HEK293T (cell line): ENCODE data around the gene AAK1.
"Not testable (repeated sequence)": the region's sequence is repeated elsewhere in the genome, so short reads cannot be mapped to it uniquely, and the experiment has no call there.

Experiments
- CTCF ChIA-PET: fragments of 350-600 bp; formaldehyde crosslinking; extraction: SDS; loops from one replicate; lab custom pipeline; 2021; ENCODE audit warnings: antibody characterized with exemption, inconsistent platforms; lab: Yijun Ruan, JAX
- POLR2A ChIA-PET: fragments of 350-600 bp; formaldehyde crosslinking; extraction: SDS; loops from one replicate; lab custom pipeline; 2020; ENCODE audit warnings: antibody characterized with exemption, inconsistent platforms; lab: Yijun Ruan, JAX
- DNase-seq: peaks from one replicate; pipeline ENCODE4 v3.0.0; 2012; ENCODE audit warnings: mixed read lengths; ENCODE audit errors: extremely low spot score
- ARNT ChIP-seq: fragments of 450-650 bp; IDR thresholded peaks from 2 replicates; pipeline ENCODE4 v1.6.1; 2017; ENCODE audit warnings: mild to moderate bottlenecking
- BHLHE40 ChIP-seq: fragments of 450-650 bp; IDR thresholded peaks from 2 replicates; pipeline ENCODE4 v1.6.1; 2016; ENCODE audit warnings: mild to moderate bottlenecking, moderate library complexity, borderline replicate concordance
- CTBP1 ChIP-seq: fragments of 450-650 bp; IDR thresholded peaks from 2 replicates; pipeline ENCODE4 v1.6.1; 2016; ENCODE audit warnings: borderline replicate concordance
- ELF4 ChIP-seq: fragments of 450-650 bp; IDR thresholded peaks from 2 replicates; pipeline ENCODE4 v1.6.1; 2017; ENCODE audit warnings: antibody characterized with exemption
- FOXA1 ChIP-seq: fragments of 450-650 bp; IDR thresholded peaks from 2 replicates; pipeline ENCODE4 v1.6.1; 2016; ENCODE audit warnings: mild to moderate bottlenecking
- FOXK2 ChIP-seq: fragments of 450-650 bp; IDR thresholded peaks from 2 replicates; pipeline ENCODE4 v1.6.1; 2016; ENCODE audit warnings: mild to moderate bottlenecking
- FOXM1 ChIP-seq: fragments of 450-650 bp; IDR thresholded peaks from 2 replicates; pipeline ENCODE4 v1.6.1; 2017; ENCODE audit warnings: mild to moderate bottlenecking, borderline replicate concordance
- HDGF ChIP-seq: fragments of 450-650 bp; IDR thresholded peaks from 2 replicates; pipeline ENCODE4 v1.6.1; 2017; ENCODE audit warnings: antibody characterized with exemption, borderline replicate concordance
- L3MBTL2 ChIP-seq: fragments of 450-650 bp; conservative IDR thresholded peaks from 2 replicates; pipeline ENCODE4 v1.6.1; 2016; ENCODE audit warnings: mild to moderate bottlenecking
- LEF1 ChIP-seq: fragments of 450-650 bp; IDR thresholded peaks from 2 replicates; pipeline ENCODE4 v1.6.1; 2017; ENCODE audit warnings: mild to moderate bottlenecking, borderline replicate concordance
- NFRKB ChIP-seq: fragments of 450-650 bp; IDR thresholded peaks from 2 replicates; pipeline ENCODE4 v1.6.1; 2016; ENCODE audit warnings: mild to moderate bottlenecking, moderate library complexity
- SP1 ChIP-seq: fragments of 450-650 bp; IDR thresholded peaks from 2 replicates; pipeline ENCODE4 v1.6.1; 2017
- SUZ12 ChIP-seq: fragments of 450-650 bp; IDR thresholded peaks from 2 replicates; pipeline ENCODE4 v1.6.1; 2016; ENCODE audit warnings: mild to moderate bottlenecking
- TARDBP ChIP-seq: fragments of 450-650 bp; IDR thresholded peaks from 2 replicates; pipeline ENCODE4 v1.6.1; 2016
- ZNF384 ChIP-seq: fragments of 450-650 bp; IDR thresholded peaks from 2 replicates; pipeline ENCODE4 v1.6.1; 2016
- TF ChIP-seq, protein P1 (sequence below): fragments of 450-650 bp; IDR thresholded peaks from 2 replicates; pipeline ENCODE4 v1.6.1; 2016

AAK1 gene

DNA sequence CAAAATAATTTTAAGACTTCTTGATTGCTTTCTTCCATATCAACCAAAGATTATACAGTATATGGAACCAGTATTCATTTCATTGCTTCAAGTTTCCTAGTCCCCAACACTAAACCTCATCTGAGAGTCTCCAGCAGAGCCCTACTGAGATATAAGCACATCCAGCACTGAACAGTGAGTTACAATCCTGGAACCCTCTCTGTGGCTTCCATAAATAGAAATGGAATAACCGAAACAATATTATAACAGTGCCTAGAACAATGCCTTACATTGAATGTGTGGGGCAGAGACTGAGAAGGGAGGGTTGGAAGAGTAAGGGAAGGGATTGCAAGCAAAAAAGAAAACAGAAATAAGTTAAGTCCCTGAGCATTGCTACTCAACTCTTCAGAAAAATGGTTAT lies 18.9 kb downstream of the AAK1 start:
- no peak for TF ChIP-seq FOXK2
- no peak for TF ChIP-seq ARNT
- no peak for TF ChIP-seq L3MBTL2
- no peak for TF ChIP-seq SP1
- no peak for TF ChIP-seq LEF1
- TF ChIP-seq ZNF384, result no peak
- TF ChIP-seq ELF4, result no peak
- no peak for TF ChIP-seq TARDBP
- TF ChIP-seq, protein P1, sequence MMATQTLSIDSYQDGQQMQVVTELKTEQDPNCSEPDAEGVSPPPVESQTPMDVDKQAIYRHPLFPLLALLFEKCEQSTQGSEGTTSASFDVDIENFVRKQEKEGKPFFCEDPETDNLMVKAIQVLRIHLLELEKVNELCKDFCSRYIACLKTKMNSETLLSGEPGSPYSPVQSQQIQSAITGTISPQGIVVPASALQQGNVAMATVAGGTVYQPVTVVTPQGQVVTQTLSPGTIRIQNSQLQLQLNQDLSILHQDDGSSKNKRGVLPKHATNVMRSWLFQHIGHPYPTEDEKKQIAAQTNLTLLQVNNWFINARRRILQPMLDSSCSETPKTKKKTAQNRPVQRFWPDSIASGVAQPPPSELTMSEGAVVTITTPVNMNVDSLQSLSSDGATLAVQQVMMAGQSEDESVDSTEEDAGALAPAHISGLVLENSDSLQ, result no peak
- no peak for TF ChIP-seq CTBP1
- TF ChIP-seq FOXM1, result no peak
- no peak for TF ChIP-seq HDGF
- TF ChIP-seq BHLHE40, result no peak
- no peak for TF ChIP-seq SUZ12
- TF ChIP-seq NFRKB, result no peak
- no peak for TF ChIP-seq FOXA1
- ChIA-PET POLR2A (no interaction called here), CTCF (no interaction called here)
- DNase-seq, result no peak

DNA sequence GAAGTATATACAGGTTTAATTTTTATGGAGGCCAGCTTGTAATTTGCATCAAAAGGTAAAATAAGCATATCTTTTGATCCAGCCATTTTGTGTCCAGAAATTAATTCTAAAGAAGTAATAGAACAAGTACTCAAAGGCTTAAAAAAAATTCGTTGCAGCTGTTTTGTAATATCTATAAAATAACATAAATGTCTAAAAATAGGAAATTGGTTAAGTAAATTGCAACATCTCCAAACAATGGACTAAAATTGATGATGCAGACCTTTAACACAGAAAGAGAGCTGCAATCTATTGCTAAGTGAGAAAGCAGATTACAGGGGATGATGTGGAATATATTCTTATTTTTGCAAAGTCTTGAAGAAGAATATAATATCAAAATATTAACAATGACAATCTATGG lies 19.4 kb downstream of the AAK1 start:
- no peak for TF ChIP-seq NFRKB
- TF ChIP-seq HDGF, result no peak
- TF ChIP-seq FOXM1, result no peak
- TF ChIP-seq L3MBTL2, result no peak
- TF ChIP-seq ARNT, result no peak
- no peak for TF ChIP-seq CTBP1
- no peak for TF ChIP-seq TARDBP
- TF ChIP-seq SP1, result no peak
- TF ChIP-seq, protein P1, result no peak
- no peak for TF ChIP-seq ZNF384
- CTCF ChIA-PET, result no interaction called here
- POLR2A ChIA-PET, result no interaction called here
- no peak for DNase-seq

DNA sequence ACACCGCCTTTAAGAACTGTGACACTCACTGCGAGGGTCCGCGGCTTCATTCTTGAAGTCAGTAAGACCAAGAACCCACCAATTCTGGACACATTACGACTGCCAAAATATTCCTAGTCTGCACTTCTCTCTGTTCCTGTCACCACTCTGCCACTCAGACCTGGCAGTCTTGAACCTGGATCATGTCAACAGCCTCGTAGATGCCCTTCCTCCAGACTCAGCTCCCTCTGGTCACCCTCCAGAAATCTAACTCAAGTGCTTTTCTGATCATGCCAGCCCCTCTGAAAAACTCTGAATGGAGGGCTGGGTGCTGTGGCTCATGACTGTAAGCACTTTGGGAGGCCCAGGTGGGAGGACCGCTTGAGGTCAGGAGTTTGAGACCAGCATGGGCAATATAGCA lies 20.3 kb downstream of the AAK1 start:
- DNase-seq, result no peak
- ChIA-PET POLR2A (no interaction called here), CTCF (no interaction called here)
- no peak for TF ChIP-seq LEF1
- TF ChIP-seq NFRKB, result no peak
- no peak for TF ChIP-seq FOXA1
- no peak for TF ChIP-seq FOXK2
- TF ChIP-seq BHLHE40, result no peak
- TF ChIP-seq CTBP1, result no peak
- TF ChIP-seq ARNT, result no peak
- TF ChIP-seq SP1, result no peak

DNA sequence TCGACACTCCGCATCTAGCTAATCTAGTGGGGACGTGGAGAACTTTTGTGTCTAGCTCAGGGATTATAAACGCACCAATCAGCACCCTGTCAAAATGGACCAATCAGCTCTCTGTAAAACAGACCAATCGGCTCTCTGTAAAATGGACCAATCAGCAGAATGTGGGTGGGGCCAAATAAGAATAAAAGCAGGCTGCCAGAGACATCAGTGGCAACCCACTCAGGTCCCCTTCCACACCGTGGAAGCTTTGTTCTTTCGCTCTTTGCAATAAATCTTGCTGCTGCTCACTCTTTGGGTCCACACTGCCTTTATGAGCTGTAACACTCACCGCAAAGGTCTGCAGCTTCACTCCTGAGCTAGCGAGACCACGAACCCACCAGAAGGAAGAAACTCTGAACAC lies 20.7 kb downstream of the AAK1 start:
- POLR2A ChIA-PET, result not testable (repeated sequence)

DNA sequence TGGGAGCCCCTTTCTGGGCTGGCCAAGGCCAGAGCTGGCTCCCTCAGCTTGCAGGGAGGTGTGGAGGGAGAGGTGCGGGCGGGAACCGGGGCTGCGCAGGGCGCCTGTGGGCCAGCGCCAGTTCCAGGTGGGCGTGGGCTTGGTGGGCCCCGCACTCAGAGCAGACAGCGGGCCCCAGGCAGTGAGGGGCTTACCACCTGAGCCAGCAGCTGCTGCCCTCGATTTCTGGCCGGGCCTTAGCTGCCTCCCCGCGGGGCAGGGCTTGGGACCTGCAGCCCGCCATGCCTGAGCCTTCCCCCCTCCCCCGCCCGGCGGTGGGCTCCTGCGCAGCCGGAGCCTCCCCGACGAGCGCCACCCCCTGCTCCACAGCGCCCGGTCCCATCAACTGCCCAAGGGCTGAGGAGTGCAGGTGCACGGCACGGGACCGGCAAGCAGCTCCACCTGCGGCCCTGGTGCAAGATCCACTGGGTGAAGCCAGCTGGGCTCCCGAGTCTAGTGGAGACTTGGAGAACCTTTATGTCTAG lies 21.5 kb downstream of the AAK1 start:
- DNase-seq, CTCF ChIA-PET, POLR2A ChIA-PET: not testable (repeated sequence)

More for the DNA sequence above, 20.7 kb downstream of the AAK1 start:
- DNase-seq, CTCF ChIA-PET: not testable (repeated sequence)

DNA sequence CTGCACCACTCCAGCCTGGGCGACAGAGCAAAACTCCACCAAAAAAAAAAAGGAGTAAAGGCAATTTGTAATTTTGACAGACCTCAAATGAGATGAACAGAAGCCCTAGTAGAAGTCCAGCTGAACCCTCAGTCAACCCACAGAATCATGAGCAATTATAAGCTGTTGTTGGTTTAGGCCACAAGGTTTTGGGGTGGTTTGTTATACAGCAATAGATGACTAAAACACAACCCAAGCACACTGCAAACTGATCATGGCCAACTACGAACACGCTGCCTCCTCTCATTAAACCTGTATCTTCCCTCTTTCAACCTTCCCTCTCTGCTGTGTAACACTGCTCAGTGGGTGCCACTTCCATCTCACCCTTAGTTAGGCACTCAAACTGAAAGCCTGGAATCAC lies 22.1 kb downstream of the AAK1 start:
- POLR2A ChIA-PET, result no interaction called here
- CTCF ChIA-PET, result no interaction called here
- TF ChIP-seq ELF4 (no peak), HDGF (no peak), ZNF384 (no peak), LEF1 (no peak), CTBP1 (no peak), NFRKB (no peak), SP1 (no peak), FOXA1 (no peak)
- DNase-seq, result no peak

DNA sequence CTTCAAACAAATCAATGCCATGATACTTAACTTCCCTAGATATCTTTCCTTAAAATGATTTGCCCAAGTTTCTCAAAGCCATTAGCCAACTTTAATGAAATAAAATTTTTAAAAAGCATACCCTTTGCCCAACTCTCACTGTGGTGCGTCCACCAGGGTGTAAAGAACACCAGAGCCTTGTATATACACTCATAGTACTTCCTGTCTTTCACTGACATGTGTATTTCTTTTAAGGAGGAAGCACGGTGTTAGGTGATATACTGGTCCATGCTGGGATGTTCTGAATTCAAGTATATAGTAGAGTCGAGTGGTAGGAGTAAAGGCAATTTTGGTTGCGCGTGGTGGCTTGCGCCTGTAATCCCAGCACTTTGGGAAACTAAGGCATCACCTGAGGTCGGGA lies 22.7 kb downstream of the AAK1 start:
- ChIA-PET CTCF (no interaction called here), POLR2A (no interaction called here)
- no peak for TF ChIP-seq FOXM1
- no peak for TF ChIP-seq FOXK2
- no peak for DNase-seq

DNA sequence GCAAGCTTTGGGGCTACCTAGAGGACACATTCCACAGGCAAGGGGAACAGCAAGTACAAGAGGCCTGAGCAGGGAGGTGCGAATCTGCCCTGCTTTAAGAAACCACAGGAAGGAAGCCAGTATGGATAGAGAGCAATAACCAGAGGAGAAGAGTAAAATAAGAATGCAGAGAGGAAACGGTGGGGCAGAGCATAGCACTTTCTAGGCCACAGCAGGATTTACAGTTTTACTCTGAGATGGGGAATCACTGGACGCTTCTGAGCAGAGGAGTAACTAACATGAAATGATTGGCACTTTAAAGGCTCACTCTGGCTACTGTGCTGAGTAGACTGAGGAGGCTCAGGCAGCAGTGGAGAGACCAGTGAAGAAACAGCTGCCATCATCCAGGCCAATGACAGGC lies 23.8 kb downstream of the AAK1 start:
- ChIA-PET POLR2A (no interaction called here), CTCF (no interaction called here)
- no peak for TF ChIP-seq FOXM1
- TF ChIP-seq NFRKB, result no peak
- no peak for TF ChIP-seq ARNT
- TF ChIP-seq, protein P1, result peak; percentile 36; the same call in 1 of the 2 replicates
- no peak for TF ChIP-seq SP1
- TF ChIP-seq TARDBP, result no peak
- TF ChIP-seq CTBP1, result no peak
- no peak for DNase-seq
